Fibroblast of pulmonary artery (primary cell): ENCODE data around the gene STX4.

Source experiments
- DNase-seq: peaks from one replicate; pipeline ENCODE4 v3.0.0-alpha.2; 2010; ENCODE audit warnings: low read depth
- H3K4me3 ChIP-seq: replicated peaks from 2 replicates; pipeline ENCODE4 v1.5.1; 2011; ENCODE audit warnings: low read depth, mild to moderate bottlenecking, control low read depth, low read length, moderate library complexity
- TF ChIP-seq, protein P1 (sequence below): IDR thresholded peaks from 2 replicates; pipeline ENCODE4 v1.5.1; 2011; ENCODE audit warnings: mild to moderate bottlenecking, control low read depth, low read length, inconsistent platforms; ENCODE audit errors: missing control alignments

STX4 gene

DNA sequence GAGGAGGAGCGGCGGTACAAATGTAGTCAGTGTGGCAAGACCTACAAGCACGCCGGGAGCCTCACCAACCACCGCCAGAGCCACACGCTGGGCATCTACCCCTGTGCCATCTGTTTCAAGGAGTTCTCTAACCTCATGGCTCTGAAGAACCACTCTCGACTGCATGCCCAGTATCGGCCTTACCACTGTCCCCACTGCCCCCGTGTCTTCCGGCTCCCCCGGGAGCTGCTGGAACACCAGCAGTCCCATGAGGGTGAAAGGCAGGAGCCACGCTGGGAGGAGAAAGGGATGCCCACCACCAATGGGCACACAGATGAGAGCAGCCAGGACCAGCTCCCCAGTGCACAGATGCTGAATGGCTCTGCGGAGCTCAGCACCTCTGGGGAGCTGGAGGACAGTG is 43.7 kb downstream of the STX4 start:
- H3K4me3 ChIP-seq: no peak overlapping the region
- DNase-seq: no peak
- TF ChIP-seq, protein P1, sequence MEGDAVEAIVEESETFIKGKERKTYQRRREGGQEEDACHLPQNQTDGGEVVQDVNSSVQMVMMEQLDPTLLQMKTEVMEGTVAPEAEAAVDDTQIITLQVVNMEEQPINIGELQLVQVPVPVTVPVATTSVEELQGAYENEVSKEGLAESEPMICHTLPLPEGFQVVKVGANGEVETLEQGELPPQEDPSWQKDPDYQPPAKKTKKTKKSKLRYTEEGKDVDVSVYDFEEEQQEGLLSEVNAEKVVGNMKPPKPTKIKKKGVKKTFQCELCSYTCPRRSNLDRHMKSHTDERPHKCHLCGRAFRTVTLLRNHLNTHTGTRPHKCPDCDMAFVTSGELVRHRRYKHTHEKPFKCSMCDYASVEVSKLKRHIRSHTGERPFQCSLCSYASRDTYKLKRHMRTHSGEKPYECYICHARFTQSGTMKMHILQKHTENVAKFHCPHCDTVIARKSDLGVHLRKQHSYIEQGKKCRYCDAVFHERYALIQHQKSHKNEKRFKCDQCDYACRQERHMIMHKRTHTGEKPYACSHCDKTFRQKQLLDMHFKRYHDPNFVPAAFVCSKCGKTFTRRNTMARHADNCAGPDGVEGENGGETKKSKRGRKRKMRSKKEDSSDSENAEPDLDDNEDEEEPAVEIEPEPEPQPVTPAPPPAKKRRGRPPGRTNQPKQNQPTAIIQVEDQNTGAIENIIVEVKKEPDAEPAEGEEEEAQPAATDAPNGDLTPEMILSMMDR: no peak

DNA sequence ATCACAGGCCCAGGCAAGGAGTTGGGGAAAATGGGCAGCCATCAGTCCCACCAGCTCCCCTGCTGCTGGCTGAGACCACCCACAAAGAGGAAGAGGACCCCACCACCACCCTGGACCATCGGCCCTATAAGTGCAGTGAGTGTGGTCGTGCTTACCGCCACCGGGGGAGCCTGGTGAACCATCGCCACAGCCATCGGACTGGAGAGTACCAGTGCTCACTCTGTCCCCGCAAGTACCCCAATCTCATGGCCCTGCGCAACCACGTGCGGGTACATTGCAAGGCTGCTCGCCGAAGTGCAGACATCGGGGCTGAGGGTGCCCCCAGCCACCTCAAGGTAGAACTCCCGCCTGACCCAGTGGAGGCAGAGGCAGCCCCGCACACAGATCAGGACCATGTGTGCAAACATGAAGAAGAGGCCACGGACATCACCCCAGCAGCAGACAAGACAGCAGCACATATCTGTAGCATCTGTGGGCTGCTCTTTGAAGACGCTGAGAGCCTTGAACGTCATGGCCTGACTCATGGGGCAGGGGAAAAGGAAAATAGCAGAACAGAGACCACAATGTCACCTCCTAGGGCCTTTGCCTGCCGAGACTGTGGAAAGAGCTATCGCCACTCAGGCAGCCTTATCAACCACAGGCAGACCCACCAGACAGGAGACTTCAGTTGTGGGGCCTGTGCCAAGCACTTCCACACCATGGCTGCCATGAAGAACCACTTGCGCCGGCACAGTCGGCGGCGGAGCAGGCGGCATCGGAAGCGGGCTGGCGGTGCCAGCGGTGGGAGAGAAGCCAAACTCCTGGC is 44.4 kb downstream of the STX4 start:
- no peak for DNase-seq
- no peak overlapping the region for H3K4me3 ChIP-seq

DNA sequence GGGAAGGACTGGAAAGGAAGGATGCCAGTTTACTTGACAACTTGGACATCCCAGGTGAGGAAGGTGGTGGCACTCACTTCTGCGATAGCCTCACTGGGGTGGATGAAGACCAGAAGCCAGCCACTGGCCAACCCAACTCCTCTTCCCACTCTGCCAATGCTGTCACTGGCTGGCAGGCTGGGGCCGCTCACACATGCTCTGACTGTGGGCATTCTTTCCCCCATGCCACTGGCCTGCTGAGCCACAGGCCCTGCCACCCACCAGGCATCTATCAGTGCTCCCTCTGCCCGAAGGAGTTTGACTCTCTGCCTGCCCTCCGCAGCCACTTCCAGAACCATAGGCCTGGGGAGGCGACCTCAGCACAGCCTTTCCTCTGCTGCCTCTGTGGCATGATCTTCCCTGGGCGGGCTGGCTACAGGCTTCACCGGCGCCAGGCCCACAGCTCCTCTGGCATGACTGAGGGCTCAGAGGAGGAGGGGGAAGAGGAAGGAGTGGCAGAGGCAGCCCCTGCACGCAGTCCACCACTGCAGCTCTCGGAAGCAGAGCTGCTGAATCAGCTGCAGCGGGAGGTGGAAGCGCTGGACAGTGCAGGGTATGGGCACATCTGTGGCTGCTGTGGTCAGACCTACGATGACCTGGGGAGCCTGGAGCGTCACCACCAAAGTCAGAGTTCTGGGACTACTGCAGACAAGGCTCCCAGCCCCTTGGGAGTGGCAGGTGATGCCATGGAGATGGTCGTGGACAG is 45.4 kb downstream of the STX4 start:
- TF ChIP-seq, protein P1: no peak
- no peak for DNase-seq
- H3K4me3 ChIP-seq: no peak overlapping the region

More for the DNA sequence above, 44.4 kb downstream of the STX4 start:
- TF ChIP-seq, protein P1: no peak

DNA sequence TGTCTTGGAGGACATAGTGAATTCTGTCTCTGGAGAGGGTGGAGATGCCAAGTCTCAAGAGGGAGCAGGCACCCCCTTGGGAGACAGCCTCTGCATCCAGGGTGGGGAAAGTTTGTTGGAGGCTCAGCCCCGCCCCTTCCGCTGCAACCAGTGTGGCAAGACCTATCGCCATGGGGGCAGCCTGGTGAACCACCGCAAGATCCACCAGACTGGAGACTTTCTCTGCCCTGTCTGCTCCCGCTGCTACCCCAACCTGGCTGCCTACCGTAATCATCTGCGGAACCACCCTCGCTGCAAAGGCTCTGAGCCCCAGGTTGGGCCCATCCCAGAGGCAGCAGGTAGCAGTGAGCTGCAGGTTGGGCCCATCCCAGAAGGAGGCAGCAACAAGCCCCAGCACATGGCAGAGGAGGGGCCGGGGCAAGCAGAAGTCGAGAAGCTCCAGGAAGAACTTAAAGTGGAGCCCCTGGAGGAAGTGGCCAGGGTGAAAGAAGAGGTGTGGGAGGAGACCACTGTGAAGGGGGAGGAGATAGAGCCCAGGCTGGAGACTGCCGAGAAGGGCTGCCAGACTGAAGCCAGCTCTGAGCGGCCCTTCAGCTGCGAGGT is 46.1 kb downstream of the STX4 start:
- TF ChIP-seq, protein P1: no peak
- H3K4me3 ChIP-seq: no peak overlapping the region
- no peak for DNase-seq

DNA sequence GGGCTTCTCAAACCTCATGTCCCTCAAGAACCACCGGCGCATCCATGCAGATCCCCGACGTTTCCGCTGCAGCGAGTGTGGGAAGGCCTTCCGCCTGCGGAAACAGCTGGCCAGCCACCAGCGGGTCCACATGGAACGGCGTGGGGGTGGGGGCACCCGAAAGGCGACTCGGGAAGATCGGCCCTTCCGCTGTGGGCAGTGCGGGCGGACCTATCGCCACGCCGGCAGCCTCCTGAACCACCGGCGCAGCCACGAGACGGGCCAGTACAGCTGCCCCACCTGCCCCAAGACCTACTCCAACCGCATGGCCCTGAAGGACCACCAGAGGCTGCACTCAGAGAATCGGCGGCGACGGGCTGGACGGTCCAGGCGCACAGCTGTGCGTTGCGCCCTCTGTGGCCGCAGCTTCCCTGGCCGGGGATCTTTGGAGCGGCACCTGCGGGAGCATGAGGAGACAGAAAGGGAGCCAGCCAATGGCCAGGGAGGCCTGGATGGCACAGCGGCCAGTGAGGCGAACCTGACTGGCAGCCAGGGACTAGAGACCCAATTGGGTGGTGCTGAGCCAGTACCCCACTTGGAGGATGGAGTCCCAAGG is 46.8 kb downstream of the STX4 start:
- TF ChIP-seq, protein P1: no peak
- no peak overlapping the region for H3K4me3 ChIP-seq
- DNase-seq: no peak

DNA sequence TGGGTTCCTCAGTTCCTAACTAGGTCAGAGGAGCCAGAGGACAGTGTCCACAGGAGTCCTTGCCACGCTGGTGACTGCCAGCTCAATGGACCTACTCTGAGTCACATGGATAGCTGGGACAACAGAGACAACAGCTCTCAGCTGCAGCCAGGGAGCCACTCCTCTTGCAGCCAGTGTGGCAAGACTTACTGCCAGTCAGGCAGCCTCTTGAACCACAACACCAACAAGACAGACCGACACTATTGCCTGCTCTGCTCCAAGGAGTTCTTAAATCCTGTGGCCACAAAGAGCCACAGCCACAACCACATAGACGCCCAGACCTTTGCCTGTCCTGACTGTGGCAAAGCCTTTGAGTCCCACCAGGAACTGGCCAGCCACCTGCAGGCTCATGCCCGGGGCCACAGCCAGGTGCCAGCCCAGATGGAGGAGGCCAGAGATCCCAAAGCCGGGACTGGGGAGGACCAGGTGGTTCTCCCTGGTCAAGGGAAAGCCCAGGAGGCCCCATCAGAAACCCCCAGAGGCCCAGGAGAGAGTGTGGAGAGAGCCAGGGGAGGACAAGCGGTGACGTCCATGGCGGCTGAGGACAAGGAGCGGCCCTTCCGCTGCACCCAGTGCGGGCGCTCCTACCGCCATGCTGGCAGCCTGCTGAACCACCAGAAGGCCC is 47.5 kb downstream of the STX4 start:
- no peak overlapping the region for H3K4me3 ChIP-seq
- no peak for DNase-seq
- TF ChIP-seq, protein P1: no peak
